GM12873 (cell line): Measurements from ENCODE around the gene CDKAL1.

ENCODE experiments used
- TF ChIP-seq, protein P1 (sequence below): IDR thresholded peaks from 2 replicates; pipeline ENCODE4 v1.5.1; 2012; ENCODE audit warnings: low read depth, mild to moderate bottlenecking, moderate library complexity, low read length, control low read depth; ENCODE audit not compliant: insufficient read depth; ENCODE audit errors: missing control alignments

Gene CDKAL1

DNA sequence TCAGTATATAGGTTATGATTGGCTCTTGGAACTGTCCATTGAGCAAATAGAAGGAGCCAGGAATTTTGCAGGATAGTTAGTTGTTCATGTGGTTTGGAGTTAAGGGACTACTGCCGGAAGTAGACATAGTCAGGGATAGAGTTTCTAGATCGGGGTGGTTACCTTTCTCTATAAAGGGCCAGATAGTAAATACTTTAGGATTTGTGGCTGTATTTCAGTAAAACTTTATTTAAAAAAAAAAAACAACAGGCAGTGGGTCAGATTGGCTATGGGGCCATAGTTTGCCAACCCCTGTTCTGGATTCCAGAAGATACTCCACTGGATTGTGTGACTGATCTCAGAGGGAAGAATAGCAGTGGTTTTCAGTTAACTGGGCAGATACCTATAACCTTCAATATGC is 570.0 kb downstream of the CDKAL1 start:
- TF ChIP-seq, protein P1, sequence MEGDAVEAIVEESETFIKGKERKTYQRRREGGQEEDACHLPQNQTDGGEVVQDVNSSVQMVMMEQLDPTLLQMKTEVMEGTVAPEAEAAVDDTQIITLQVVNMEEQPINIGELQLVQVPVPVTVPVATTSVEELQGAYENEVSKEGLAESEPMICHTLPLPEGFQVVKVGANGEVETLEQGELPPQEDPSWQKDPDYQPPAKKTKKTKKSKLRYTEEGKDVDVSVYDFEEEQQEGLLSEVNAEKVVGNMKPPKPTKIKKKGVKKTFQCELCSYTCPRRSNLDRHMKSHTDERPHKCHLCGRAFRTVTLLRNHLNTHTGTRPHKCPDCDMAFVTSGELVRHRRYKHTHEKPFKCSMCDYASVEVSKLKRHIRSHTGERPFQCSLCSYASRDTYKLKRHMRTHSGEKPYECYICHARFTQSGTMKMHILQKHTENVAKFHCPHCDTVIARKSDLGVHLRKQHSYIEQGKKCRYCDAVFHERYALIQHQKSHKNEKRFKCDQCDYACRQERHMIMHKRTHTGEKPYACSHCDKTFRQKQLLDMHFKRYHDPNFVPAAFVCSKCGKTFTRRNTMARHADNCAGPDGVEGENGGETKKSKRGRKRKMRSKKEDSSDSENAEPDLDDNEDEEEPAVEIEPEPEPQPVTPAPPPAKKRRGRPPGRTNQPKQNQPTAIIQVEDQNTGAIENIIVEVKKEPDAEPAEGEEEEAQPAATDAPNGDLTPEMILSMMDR = no peak

DNA sequence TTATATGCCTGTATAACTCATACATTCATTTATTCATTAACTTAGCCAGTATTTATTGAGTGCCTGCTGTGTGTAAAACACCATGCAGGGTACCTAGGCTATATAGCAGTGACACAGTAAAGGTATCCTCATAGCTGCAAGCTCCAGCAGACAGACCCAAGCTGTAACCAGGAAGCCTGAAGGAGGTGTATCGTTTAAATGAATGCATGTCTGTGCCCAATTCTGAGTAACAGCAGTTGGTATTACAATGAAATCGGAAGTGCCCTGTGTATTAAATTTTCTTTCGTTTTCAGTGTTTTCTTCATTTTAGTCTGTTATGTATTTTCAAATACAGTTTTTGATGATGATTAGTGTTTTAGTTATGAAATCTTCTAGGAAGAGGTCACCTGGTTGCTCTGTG is 573.5 kb downstream of the CDKAL1 start:
- TF ChIP-seq, protein P1 = no peak

DNA sequence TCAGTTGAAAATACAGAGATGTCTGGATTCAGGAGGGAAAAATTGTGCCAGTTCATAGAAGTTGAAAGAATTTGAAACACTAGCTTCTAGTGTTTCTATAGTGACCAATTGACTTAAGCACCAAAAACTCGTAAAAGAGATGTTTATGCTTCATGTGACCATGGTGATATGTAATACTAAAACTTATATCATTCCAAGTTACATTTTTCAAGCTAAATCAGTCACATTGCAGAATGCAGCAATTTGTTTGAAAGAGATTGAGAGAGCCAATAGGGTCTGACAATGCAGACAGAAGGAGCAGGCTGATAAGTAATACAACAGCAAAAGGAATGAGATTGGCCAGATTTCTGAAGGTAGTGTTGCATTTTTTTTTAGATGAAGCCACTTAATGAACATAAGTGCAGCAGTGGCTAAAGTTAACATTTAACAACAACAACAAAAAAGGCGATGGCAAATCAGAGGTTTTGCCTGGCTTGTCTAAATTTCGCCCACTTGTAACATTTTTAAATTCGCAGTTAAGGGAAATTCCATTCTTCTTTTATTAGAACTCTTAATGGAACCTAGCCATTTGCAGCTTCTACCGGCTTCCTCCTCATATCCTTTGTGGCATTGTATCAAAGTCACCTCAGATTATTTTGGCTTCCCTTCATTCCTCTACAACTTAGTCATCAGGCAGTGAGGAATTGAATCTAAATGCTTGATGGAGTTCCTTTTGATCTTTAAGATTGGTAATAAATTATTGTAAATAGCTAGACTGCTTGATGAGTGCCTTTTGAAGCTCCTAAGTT is 575.3 kb downstream of the CDKAL1 start:
- TF ChIP-seq, protein P1 = no peak

DNA sequence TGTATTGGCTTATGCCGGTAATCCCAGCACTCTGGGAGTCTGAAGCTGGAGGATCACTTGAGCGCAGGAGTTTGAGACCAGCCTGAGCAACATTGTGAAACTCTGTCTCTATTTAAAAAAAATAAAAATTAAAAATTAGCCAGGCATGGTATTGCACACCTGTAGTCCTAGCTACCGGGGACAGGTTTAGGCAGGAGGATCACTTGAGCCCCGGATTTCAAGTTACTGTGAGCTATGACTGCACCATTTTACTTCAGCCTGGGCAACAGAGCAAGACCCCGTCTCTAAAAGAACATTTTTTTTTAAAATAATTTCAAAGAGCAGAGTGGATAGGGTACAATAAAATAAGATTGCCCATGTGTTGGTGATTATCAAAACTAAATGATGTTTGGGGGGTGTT is 576.4 kb downstream of the CDKAL1 start:
- TF ChIP-seq, protein P1 = no peak

DNA sequence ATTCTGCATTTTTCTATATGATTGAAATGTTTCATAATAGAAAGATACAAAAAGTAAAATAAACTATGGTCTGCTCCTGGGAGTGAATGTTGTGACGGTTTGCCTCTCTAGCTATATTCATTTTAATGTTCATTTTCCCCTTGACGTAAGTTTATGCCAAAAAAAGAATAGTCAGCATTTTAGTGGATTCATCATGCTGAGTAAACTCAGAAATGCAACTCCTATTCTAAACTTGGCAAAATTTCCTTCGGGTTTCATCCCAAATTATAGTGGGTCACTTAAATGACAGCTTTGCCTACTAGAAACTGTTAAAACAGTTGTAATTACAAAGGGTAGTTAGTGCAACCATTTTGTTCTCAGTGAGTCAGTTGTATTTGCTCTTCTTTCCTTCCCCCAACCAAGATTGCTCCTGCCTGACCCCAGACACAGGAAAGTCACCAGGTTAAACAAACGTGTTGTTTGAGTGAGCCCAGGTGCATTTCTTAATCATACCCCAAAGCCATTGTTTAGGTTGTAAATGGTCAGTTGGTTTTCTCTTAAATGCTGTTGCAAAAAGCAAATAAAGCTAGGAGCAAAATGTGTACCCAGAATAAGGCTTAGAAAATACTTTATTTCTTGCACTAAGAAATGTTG is 577.0 kb downstream of the CDKAL1 start:
- TF ChIP-seq, protein P1 = no peak

DNA sequence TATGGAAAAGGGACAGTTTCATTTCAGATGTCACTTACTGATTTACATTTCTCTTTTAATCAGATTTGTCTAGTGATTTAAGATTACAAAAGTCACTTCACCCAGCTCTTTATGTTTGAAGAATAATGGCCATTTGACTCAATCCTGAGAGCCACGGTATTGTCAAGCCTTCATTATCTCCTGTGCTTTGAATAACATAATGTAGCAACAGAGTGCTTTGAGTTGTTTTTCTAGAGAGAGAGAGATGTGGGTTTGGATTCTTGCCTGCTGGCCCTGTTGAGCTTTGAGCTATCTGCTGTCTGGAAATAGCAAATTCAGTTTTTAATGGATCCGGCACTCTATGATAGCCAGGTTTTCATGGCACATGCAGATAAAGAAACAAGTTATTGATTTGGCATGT is 580.9 kb downstream of the CDKAL1 start:
- TF ChIP-seq, protein P1 = no peak

DNA sequence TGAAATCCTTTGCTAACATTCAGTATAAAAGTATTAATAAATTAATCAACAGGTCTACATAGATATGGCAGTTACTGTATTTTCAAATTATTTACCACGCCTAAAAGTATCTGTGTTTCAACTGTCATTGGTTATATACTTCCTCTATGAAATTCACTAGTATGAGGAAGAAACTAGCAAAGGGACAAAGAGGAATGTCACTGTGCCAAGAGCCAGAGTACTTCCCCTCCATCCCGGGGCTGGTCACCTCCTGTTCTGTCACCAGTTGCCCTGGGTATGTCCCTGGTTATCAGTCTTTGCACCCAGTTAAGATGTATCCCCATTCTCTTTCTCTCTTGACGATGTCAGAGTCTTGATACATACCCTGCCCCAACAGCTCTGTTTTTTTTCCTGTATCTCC is 582.5 kb downstream of the CDKAL1 start:
- TF ChIP-seq, protein P1 = no peak
